ENCODE results near the gene ANKRD10.

ANKRD10 gene

GRCh38 chr13:110885516-110885915, 29.4 kb downstream of the ANKRD10 start:
- no peak for DNase-seq

GRCh38 chr13:110884517-110884916, 30.4 kb downstream of the ANKRD10 start:
- no peak for DNase-seq

- no peak for DNase-seq
Observed at GRCh38 chr13:110883542-110883941, 31.3 kb downstream of the ANKRD10 start.

GRCh38 chr13:110882972-110883371, 31.9 kb downstream of the ANKRD10 start:
- DNase-seq, result no peak

DNA sequence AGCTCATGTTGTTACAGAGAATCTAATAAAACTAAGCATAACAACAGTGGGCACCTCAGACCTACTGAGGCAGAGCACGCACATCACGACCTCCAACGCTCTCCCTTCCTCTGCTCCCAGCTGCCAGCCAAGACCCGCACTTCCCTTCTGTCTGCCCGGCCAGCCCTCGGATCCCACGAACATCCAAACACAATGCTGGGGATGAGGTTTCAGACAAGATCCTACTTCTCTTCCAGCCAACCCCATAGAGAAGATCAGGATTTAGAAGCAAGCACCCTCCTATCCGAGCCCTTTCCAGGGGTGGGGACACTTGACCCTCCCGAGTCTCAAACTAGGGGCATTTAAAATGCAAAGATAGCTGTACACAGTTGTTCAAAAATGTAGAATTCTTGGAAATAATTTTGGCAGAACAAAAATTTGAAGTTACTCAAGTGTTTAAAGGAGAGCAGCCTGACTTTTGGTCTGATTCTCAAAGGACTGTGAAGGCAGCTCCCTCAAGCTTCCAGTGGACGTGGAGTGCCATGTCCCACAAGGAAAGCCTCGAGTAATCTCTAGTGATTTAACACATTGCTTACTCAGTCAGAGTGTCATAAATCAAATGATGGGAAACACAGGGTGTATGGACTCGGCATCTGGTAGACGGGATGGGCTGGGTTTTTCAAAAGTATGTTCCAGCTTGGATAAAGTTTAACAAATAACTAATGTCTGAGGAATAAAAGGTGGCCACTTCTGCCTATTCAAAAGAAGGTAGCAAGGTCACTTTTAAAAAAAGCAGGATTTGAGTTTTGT, 32.8 kb downstream of the ANKRD10 start:
- DNase-seq, result no peak

DNA sequence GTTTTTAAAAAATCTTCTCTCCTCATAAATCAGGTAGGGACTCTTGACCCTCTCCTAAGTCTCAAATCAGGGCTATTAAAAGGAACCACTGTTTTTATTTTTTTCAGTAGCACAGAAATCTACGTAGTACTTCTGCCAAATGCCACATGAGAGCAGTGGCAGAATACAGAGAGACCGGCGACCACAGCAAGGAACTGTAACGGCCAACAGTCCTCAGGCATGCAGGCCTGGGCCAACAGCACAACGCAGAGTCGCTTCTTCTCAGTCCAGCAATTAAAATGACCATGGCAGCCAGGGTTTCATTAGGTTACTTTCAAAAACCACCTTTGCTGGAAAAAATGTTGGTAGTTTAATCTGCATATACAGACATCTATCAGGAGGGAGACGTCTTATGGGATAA, 34.2 kb downstream of the ANKRD10 start:
- DNase-seq, result no peak

- no peak for DNase-seq
Observed at GRCh38 chr13:110879482-110879881, 35.4 kb downstream of the ANKRD10 start.

- DNase-seq, result no peak
Observed at GRCh38 chr13:110877737-110878258, 37.1 kb downstream of the ANKRD10 start.

DNA sequence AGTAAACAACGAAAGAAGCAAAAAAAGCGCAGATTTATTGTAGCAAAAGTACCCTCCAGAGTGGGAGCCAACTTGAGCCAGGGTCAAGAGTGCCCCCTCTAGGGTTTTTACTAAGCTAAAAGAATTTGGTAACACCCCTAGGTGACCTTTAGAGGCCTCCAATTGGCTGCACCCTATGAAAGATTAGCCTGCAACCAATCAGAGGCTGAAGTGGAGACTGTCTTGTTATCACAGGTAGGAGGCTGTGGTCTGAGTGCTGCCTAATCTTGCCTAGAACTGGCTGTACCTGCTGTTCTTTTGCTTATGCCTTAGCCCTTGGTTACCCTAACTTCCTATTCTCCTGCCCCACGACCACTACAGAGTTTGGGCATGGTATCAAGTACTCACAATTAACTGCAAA, 38.3 kb downstream of the ANKRD10 start:
- DNase-seq, result no peak

DNA sequence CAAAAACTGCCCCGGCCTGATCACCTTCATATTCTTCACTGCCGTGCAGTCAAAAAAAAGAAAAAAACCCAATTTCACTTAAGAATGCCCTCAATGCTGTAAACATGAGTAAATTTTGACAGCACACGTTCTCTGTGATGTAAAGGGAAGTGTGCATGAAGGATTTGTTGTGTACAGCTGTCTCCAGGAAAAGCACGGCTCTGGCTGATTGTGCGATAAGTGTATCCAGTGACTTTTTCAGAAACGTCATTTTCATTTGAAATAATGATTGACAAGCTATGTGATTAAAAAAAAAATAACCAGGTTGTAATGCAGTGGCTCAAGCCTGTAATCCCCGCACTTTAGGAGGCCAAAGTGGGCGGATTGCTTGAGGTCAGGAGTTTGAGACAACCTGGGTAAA, 39.6 kb downstream of the ANKRD10 start:
- DNase-seq, result no peak

DNA sequence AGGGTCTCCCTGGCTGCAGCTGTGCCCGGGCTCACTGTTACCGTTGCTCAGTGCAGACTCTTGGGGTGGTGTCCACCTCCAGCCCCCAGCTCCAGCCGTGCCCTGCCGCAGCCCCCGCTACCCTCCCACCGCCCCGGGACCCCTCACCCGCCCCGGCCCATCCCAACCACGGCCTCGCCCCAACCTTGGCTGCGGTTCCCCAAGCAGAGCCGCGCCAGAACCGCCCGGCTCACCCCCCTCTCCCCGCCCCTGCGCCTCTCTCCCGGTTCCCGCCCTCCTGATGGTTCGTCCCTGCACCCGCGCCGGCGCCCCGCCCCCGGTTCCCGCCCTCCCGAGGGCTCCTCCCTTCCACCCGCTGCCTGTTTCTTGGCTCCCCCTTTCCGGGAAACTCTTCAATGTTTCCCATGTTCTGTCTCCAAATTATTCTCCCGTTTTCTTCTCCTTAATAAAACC, 40.3 kb downstream of the ANKRD10 start:
- peak; percentile 44 to 50 for DNase-seq

DNA sequence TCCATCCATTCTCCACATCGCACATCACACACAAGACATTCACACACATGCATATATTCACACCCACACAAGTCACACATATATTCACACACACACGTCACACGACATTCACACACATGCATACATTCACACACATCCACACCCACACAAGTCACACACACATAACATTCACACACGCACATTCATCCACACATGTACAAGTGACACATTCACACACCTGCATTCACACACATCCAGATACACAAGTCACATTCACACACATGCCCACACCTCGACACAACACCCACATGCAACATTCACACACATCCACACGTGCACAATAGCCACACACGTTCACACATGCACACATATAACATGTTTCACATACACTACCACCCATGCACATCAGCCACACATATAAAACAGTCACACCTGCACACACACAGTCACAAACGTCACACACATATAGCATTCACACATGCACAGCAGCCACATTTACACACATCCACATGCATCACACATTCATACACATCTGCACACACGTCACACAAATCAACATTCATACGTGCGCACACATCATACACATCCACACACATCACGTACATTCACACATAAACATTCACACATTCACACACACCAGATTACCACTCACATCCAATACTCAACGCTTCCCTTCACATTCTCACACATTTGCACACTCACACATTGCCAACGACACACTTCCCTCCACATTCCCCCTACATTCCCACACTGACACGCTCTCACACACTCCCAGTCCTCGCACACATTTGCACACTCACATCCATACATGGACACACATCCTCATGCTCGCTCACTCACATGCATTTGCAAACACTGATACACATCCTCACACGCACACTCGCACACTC, 41.0 kb downstream of the ANKRD10 start:
- DNase-seq, result no peak

DNA sequence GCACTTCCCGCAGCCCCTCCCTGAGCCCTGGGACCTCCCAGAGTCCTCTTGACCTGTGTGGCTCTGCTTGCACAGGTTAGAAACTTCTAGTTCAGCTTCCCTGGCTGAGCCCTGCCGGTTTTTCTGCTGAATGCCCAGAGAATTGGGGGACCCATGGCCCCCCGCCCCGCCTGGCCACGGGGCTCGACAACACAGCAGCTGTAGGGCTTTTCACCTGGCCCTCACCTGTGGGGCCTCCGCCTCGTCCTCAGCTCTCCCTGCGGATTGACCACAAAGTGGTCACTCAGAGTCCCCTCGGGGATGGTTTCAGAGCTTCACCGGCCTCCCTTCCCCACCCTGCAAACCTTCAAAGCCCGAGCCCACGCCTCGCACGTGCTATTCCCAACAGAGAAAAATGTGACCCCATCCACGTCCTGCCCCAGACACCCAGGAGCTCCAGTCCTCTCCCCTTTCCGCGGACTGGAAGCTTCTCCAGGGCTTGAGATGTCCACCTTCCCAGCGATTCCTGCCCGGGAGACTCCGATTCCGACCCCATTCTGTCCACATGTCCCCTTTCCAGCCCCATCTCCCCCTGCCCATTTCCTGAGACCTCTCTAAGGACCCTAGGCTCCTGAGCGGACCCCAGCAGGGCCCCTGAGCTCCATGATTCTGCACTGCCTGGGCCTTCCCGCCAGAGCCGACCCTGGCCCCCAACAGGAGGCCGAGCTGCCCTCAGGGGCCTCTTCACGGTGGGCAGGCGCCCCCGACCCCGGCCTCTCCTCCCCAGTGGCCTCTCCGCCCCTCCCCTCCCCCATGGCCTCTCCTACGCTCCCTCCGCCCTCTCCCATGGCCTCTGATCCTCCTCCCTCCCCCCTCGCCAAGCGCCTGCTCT, 41.9 kb downstream of the ANKRD10 start:
- no peak for DNase-seq

- no peak for DNase-seq
Observed at GRCh38 chr13:110872034-110872767, 42.7 kb downstream of the ANKRD10 start.

- peak in 1 of 2 donors; percentile 70 for DNase-seq
Observed at GRCh38 chr13:110869805-110870706, 44.8 kb downstream of the ANKRD10 start.

DNA sequence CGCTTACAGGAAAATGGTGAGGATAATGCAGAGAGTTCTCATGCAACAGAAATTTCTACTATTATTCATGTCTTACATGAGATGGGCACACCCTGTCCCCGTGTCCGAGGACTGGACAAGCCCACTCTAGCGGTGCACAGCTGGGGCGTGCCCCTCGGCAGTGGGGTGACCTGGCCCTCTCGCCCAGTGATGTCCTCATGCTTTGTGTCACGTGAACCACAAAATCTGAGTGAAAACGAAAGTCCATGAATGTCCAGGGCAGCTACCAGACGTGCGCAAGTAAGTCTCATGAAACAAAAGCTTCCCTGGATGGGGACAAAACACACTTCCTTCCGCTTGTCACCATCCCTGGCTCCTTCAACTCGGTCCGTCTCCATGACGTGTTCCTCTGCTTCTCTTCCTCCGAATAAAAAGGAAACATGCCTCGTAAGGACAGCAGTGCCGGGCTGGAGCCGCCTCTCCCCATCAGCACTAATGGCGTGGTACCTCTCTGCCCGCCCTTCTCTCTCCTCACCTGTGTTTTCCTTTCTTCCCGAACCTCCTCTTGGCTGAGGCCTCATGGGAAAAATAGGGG, 45.6 kb downstream of the ANKRD10 start:
- no peak for DNase-seq

GRCh38 chr13:110868720-110869119, 46.1 kb downstream of the ANKRD10 start:
- DNase-seq, result no peak

DNA sequence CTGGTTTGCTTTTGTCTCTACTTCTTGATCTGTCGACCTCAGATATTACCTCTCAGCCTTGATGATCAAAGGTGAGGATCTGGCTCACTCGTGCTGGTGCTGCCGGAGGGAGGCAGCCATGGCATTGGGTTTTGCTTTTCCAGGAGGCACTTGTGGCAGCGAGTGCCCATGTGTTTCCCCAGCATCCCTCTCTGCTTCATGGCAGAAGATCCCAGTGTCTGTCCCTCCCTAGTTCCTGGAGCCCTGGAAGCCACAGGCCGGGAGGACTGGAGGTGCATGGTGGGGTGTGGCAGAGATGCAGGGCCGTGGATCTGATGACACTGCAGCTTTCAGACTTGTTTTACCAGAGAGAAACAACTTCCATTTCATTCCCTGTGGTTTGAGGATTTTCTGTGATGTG, 47.5 kb downstream of the ANKRD10 start:
- no peak for DNase-seq

- no peak for DNase-seq
Observed at GRCh38 chr13:110866491-110867170, 48.2 kb downstream of the ANKRD10 start.

- DNase-seq, result no peak
Observed at GRCh38 chr13:110863685-110864084, 51.2 kb downstream of the ANKRD10 start.
